K562 (cell line): ENCODE measurements around the gene ZNF74. TPM values are rescaled to one million over a fixed set of nuclear protein-coding genes. Genes with fewer than 3 reads are reported as not detected.
A peak's percentile ranks its signal among the peaks of the same experiment; 100 is the strongest.

Source experiments
- CXXC5 ChIP-seq: fragments of 250-450 bp; sonication (Bioruptor Pico); IDR thresholded peaks from 2 replicates; pipeline ENCODE4 v1.8.0; 2022; ENCODE audit warnings: inconsistent platforms, mild to moderate bottlenecking, moderate library complexity
- OTX1 ChIP-seq: fragments of 450-650 bp; formaldehyde crosslinking; IDR thresholded peaks from 2 replicates; pipeline ENCODE4 v1.4.0; 2022; ENCODE audit warnings: mild to moderate bottlenecking
- TRIM24 ChIP-seq, 2 experiments: fragments of 450-650 bp; IDR thresholded peaks; 2 replicates each; pipeline ENCODE4 v1.6.1; 2016
- ZNF3 ChIP-seq: fragments of 250-450 bp; sonication (Bioruptor Pico); IDR thresholded peaks from 2 replicates; pipeline ENCODE4 v1.5.0; 2021; ENCODE audit warnings: mild to moderate bottlenecking, moderate library complexity
- polyA plus RNA-seq, 8 experiments: library from polyadenylated mRNA; depleted of rRNA in 4 of 8; stranded (reverse) in 5 of 8; unstranded in 3 of 8; fragments of >200 nt; fragmentation: Nextera tagmentation in 2 of 8; fragmentation: Illumina TruSeq in 1 of 8; extraction: Ambion mirVana in 2 of 8; extraction: Trizol in 1 of 8; gene quantifications; 2 replicates each; pipeline versions ENCODE4 v1.2.1 to v1.2.3, GENCODE V29; 2011 to 2014; ENCODE audit warnings: inconsistent platforms in 1 of 8, missing spikeins in 1 of 8
- total RNA-seq, 7 experiments: library from RNA; depleted of rRNA in 6 of 7; stranded (reverse); fragments of >200 nt in 6 of 7; fragmentation: Illumina TruSeq in 2 of 7; extraction: Trizol in 2 of 7; gene quantifications; 2 replicates each; pipeline versions ENCODE4 v1.2.1 to v1.2.3, GENCODE V29; 2011 to 2021; ENCODE audit warnings: low replicate concordance in 1 of 7
- TF ChIP-seq, protein P1 (sequence below): fragments of 450-650 bp; IDR thresholded peaks from 2 replicates; pipeline ENCODE4 v1.6.1; 2016; ENCODE audit warnings: low read depth, mild to moderate bottlenecking, moderate library complexity
- TF ChIP-seq, protein P2 (sequence below): fragments of 450-650 bp; IDR thresholded peaks from 2 replicates; pipeline ENCODE4 v1.6.1; 2016; ENCODE audit warnings: mild to moderate bottlenecking, moderate library complexity
- TF ChIP-seq, protein P3 (sequence below), 2 experiments: fragments of 450-650 bp; IDR thresholded peaks; 2 replicates each; pipeline ENCODE4 v1.6.1; 2016; ENCODE audit warnings: mild to moderate bottlenecking in 2 of 2, borderline replicate concordance in 1 of 2, low read depth in 1 of 2, moderate library complexity in 1 of 2

ZNF74 gene
- total and polyA plus RNA-seq, 9 of the 15 experiments (the other 6 are each of a cell fraction or from before 2014, with no cell fraction given), result 2.4 to 53.5 (median 31.5) TPM

DNA sequence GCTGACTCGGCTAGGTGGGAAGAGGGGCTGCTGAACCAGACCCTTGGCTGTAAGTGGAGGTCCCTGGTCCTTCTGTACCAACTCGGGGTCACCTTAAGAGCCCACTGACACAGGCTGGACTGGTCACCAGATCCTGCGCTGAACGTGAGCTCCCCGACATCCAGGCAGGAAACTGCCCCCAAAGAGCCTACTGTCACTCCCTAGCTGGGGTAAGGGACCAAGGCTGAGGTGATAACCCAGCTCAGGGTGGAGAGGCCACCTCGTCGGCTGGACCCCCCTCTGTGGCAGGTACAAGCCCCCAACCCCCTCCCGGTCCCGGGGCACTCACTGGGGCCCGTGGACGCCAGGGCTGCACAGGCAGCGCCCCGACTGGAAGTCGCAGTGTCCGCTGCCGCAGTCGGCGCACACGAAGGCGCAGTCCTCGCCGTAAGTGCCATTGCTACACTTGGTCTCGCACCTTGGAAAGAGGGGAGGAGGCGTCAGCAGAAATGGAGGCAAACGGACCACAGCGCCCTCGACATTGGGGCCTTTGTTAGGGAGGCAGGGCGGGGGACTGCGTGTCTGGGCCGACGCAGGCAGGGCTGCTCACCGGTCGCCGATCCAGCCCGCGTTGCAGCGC is 36.3 kb downstream of the ZNF74 start (continued):
- TF ChIP-seq ZNF3 (no peak), OTX1 (CRISPR knock-in tag) (no peak), CXXC5 (CRISPR knock-in tag) (no peak), TRIM24 (IDR thresholded peaks at IDR 0.05) (no peak)
- TF ChIP-seq, protein P1, sequence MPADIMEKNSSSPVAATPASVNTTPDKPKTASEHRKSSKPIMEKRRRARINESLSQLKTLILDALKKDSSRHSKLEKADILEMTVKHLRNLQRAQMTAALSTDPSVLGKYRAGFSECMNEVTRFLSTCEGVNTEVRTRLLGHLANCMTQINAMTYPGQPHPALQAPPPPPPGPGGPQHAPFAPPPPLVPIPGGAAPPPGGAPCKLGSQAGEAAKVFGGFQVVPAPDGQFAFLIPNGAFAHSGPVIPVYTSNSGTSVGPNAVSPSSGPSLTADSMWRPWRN, result no peak
- TF ChIP-seq, protein P2, sequence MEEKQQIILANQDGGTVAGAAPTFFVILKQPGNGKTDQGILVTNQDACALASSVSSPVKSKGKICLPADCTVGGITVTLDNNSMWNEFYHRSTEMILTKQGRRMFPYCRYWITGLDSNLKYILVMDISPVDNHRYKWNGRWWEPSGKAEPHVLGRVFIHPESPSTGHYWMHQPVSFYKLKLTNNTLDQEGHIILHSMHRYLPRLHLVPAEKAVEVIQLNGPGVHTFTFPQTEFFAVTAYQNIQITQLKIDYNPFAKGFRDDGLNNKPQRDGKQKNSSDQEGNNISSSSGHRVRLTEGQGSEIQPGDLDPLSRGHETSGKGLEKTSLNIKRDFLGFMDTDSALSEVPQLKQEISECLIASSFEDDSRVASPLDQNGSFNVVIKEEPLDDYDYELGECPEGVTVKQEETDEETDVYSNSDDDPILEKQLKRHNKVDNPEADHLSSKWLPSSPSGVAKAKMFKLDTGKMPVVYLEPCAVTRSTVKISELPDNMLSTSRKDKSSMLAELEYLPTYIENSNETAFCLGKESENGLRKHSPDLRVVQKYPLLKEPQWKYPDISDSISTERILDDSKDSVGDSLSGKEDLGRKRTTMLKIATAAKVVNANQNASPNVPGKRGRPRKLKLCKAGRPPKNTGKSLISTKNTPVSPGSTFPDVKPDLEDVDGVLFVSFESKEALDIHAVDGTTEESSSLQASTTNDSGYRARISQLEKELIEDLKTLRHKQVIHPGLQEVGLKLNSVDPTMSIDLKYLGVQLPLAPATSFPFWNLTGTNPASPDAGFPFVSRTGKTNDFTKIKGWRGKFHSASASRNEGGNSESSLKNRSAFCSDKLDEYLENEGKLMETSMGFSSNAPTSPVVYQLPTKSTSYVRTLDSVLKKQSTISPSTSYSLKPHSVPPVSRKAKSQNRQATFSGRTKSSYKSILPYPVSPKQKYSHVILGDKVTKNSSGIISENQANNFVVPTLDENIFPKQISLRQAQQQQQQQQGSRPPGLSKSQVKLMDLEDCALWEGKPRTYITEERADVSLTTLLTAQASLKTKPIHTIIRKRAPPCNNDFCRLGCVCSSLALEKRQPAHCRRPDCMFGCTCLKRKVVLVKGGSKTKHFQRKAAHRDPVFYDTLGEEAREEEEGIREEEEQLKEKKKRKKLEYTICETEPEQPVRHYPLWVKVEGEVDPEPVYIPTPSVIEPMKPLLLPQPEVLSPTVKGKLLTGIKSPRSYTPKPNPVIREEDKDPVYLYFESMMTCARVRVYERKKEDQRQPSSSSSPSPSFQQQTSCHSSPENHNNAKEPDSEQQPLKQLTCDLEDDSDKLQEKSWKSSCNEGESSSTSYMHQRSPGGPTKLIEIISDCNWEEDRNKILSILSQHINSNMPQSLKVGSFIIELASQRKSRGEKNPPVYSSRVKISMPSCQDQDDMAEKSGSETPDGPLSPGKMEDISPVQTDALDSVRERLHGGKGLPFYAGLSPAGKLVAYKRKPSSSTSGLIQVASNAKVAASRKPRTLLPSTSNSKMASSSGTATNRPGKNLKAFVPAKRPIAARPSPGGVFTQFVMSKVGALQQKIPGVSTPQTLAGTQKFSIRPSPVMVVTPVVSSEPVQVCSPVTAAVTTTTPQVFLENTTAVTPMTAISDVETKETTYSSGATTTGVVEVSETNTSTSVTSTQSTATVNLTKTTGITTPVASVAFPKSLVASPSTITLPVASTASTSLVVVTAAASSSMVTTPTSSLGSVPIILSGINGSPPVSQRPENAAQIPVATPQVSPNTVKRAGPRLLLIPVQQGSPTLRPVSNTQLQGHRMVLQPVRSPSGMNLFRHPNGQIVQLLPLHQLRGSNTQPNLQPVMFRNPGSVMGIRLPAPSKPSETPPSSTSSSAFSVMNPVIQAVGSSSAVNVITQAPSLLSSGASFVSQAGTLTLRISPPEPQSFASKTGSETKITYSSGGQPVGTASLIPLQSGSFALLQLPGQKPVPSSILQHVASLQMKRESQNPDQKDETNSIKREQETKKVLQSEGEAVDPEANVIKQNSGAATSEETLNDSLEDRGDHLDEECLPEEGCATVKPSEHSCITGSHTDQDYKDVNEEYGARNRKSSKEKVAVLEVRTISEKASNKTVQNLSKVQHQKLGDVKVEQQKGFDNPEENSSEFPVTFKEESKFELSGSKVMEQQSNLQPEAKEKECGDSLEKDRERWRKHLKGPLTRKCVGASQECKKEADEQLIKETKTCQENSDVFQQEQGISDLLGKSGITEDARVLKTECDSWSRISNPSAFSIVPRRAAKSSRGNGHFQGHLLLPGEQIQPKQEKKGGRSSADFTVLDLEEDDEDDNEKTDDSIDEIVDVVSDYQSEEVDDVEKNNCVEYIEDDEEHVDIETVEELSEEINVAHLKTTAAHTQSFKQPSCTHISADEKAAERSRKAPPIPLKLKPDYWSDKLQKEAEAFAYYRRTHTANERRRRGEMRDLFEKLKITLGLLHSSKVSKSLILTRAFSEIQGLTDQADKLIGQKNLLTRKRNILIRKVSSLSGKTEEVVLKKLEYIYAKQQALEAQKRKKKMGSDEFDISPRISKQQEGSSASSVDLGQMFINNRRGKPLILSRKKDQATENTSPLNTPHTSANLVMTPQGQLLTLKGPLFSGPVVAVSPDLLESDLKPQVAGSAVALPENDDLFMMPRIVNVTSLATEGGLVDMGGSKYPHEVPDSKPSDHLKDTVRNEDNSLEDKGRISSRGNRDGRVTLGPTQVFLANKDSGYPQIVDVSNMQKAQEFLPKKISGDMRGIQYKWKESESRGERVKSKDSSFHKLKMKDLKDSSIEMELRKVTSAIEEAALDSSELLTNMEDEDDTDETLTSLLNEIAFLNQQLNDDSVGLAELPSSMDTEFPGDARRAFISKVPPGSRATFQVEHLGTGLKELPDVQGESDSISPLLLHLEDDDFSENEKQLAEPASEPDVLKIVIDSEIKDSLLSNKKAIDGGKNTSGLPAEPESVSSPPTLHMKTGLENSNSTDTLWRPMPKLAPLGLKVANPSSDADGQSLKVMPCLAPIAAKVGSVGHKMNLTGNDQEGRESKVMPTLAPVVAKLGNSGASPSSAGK, result peak; percentile 16; the same call in 1 of the 2 replicates
- TF ChIP-seq, protein P3, sequence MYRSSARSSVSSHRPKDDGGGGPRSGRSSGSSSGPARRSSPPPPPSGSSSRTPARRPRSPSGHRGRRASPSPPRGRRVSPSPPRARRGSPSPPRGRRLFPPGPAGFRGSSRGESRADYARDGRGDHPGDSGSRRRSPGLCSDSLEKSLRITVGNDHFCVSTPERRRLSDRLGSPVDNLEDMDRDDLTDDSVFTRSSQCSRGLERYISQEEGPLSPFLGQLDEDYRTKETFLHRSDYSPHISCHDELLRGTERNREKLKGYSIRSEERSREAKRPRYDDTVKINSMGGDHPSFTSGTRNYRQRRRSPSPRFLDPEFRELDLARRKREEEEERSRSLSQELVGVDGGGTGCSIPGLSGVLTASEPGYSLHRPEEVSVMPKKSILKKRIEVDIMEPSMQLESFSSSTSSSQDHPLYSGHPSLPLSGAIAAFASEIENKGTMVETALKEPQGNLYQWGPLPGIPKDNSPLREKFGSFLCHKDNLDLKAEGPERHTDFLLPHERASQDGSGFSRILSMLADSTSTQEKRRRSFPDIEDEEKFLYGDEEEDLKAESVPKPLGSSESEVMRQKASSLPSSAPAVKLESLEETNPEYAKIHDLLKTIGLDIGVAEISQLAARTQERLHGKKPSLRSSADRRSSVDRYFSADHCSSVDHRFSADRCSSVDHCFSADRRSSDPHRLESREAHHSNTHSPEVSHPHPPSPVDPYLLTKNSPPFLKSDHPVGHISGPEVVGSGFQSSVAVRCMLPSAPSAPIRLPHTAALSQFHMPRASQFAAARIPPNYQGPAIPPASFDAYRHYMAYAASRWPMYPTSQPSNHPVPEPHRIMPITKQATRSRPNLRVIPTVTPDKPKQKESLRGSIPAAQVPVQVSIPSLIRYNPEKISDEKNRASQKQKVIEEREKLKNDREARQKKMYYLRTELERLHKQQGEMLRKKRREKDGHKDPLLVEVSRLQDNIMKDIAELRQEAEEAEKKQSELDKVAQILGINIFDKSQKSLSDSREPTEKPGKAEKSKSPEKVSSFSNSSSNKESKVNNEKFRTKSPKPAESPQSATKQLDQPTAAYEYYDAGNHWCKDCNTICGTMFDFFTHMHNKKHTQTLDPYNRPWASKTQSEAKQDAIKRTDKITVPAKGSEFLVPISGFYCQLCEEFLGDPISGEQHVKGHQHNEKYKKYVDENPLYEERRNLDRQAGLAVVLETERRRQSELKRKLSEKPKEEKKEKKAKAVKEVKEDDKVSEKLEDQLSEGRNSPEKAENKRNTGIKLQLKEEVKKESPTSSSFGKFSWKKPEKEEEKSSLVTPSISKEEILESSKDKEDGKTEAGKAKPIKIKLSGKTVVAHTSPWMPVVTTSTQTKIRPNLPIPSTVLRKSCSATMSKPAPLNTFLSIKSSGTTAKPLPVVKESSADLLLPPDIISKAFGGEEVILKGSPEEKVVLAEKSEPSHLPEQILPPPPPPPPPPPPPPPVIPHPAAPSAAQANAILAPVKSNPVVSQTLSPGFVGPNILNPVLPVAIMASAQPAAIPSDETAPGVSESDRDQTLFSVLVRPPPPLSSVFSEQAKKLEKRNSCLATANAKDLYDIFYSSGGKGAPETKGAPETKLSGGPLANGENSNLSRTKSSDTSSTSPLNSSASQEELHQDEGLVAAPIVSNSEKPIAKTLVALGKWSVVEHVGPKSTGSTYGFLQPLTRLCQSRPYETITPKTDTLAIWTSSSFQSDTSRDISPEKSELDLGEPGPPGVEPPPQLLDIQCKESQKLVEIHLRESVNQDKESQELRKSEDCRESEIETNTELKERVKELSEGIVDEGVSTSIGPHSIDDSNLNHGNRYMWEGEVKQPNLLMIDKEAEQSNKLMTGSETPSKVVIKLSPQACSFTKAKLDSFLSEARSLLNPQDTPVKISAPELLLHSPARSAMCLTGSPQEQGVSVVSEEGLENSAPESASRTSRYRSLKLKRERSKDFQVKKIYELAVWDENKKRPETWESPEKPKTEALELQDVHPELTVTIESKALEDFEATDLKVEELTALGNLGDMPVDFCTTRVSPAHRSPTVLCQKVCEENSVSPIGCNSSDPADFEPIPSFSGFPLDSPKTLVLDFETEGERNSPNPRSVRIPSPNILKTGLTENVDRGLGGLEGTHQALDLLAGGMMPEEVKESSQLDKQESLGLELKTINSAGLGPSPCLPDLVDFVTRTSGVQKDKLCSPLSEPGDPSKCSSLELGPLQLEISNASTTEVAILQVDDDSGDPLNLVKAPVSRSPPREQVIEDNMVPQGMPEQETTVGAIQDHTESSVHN (IDR thresholded peaks at IDR 0.05; ENCODE audit: borderline replicate concordance in 1 of 2, low read depth in 1 of 2), result no peak
